ENCODE measurements around the gene SYT8. TPM values are rescaled to one million over a fixed set of nuclear protein-coding genes. Genes with fewer than 3 reads are reported as not detected.

The SYT8 gene
- total RNA-seq, 1 experiment from 2014 or later, result 1.0 TPM

- H3K9me3 ChIP-seq (ENCODE audit: control insufficient read depth in 1 of 2, insufficient read depth in 1 of 2, low read depth in 1 of 2, low read length in 2 of 2), result peaks cover 4 to 6% of the 10 kb centered on the region in 2 experiments; a peak in 2 of 4 replicates
- H3K9me2 ChIP-seq (ENCODE audit: insufficient read depth), result no peaks in the 10 kb centered on the region
- no peak overlapping the region for H2AFZ ChIP-seq (ENCODE audit: low read depth, low read length, poor library complexity, severe bottlenecking)
- no peaks in the 10 kb centered on the region for H3K27me3 ChIP-seq (ENCODE audit: insufficient read depth, low read length)
- DNase-seq (ENCODE audit: low read depth, low spot score) (no peak), ATAC-seq (no peak)
- H3K79me2 ChIP-seq (ENCODE audit: insufficient read depth, low read length), result no peaks in the 10 kb centered on the region
- BruUV-seq (replicated peaks), result no TSS peak
- H3K4me1 ChIP-seq (ENCODE audit: control insufficient read depth in 1 of 2, insufficient read depth in 2 of 2, low read length in 2 of 2), result peaks cover 0 to 6% of the 10 kb centered on the region in 2 experiments; a peak in 2 of 4 replicates
- POLR2A ChIA-PET, result no interaction called here
- CTCF ChIA-PET, result no interaction called here
- no peak overlapping the region for H3K9ac ChIP-seq (ENCODE audit: low read length)
- intact Hi-C loops (cut with micrococcal nuclease), result no loop called here
- no peak overlapping the region for H3K27ac ChIP-seq (ENCODE audit: low read depth, low read length)
- no peaks in the 10 kb centered on the region for H3K36me3 ChIP-seq (ENCODE audit: control insufficient read depth in 1 of 2, insufficient read depth in 2 of 2, low read length in 2 of 2)
- no peak overlapping the region for H3K4me2 ChIP-seq (ENCODE audit: low read length)
- TF ChIP-seq ZNF274 (IDR thresholded peaks at IDR 0.05; ENCODE audit: low read depth, low read length) (no peak), CBX3 (IDR thresholded peaks at IDR 0.05; ENCODE audit: low read depth) (no peak), RAD21 (IDR thresholded peaks at IDR 0.05; ENCODE audit: low read depth) (no peak), SIN3A (IDR thresholded peaks at IDR 0.05; ENCODE audit: low read depth) (no peak), YY1 (IDR thresholded peaks at IDR 0.05; ENCODE audit: extremely low read depth, insufficient replicate concordance, low read depth, low read length) (no peak), ZFX (IDR thresholded peaks at IDR 0.05) (no peak), FOSL1 (IDR thresholded peaks at IDR 0.05; ENCODE audit: low read depth) (no peak), EZH2phosphoT487 (IDR thresholded peaks at IDR 0.05; ENCODE audit: borderline replicate concordance) (no peak), SRF (IDR thresholded peaks at IDR 0.05; ENCODE audit: low read depth) (no peak), ATF3 (IDR thresholded peaks at IDR 0.05) (no peak), ELF1 (IDR thresholded peaks at IDR 0.05; ENCODE audit: borderline replicate concordance, low read depth) (no peak), JUND (IDR thresholded peaks at IDR 0.05) (no peak), SP1 (IDR thresholded peaks at IDR 0.05; ENCODE audit: low read depth) (no peak), POLR2A (IDR thresholded peaks at IDR 0.05; ENCODE audit: borderline replicate concordance, extremely low read depth, insufficient read depth, insufficient read length) (no peak)
- TF ChIP-seq, protein P1, sequence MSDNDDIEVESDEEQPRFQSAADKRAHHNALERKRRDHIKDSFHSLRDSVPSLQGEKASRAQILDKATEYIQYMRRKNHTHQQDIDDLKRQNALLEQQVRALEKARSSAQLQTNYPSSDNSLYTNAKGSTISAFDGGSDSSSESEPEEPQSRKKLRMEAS (IDR thresholded peaks at IDR 0.05), result no peak
- TF ChIP-seq, protein P2, sequence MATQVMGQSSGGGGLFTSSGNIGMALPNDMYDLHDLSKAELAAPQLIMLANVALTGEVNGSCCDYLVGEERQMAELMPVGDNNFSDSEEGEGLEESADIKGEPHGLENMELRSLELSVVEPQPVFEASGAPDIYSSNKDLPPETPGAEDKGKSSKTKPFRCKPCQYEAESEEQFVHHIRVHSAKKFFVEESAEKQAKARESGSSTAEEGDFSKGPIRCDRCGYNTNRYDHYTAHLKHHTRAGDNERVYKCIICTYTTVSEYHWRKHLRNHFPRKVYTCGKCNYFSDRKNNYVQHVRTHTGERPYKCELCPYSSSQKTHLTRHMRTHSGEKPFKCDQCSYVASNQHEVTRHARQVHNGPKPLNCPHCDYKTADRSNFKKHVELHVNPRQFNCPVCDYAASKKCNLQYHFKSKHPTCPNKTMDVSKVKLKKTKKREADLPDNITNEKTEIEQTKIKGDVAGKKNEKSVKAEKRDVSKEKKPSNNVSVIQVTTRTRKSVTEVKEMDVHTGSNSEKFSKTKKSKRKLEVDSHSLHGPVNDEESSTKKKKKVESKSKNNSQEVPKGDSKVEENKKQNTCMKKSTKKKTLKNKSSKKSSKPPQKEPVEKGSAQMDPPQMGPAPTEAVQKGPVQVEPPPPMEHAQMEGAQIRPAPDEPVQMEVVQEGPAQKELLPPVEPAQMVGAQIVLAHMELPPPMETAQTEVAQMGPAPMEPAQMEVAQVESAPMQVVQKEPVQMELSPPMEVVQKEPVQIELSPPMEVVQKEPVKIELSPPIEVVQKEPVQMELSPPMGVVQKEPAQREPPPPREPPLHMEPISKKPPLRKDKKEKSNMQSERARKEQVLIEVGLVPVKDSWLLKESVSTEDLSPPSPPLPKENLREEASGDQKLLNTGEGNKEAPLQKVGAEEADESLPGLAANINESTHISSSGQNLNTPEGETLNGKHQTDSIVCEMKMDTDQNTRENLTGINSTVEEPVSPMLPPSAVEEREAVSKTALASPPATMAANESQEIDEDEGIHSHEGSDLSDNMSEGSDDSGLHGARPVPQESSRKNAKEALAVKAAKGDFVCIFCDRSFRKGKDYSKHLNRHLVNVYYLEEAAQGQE (IDR thresholded peaks at IDR 0.05; ENCODE audit: low read depth), result no peak
- RAD21 ChIA-PET (ENCODE audit: low non-redundant PET in 1 of 2, low total read pairs in 2 of 2, uncharacterized antibody in 2 of 2, unreplicated experiment in 2 of 2), result no interaction called here
- H3K4me3 ChIP-seq (replicated peaks in 1 of 2; ENCODE audit: low read depth in 1 of 2, low read length in 2 of 2), result no peak overlapping the region
- no peaks in the 10 kb centered on the region for H4K20me1 ChIP-seq (ENCODE audit: insufficient read depth)
Observed at GRCh38 chr11:1820463-1821325, 14.1 kb upstream of the SYT8 start.
